Stimulated activated CD4-positive, alpha-beta T cell treated with anti-CD3 and anti-CD28 coated beads, TNF-alpha, amount 100 ng/mL, for 24 hours (primary cell): ENCODE measurements around the gene APBB2.
"Not testable (repeated sequence)": the region's sequence is repeated elsewhere in the genome, so short reads cannot be mapped to it uniquely, and the experiment has no call there.

Source experiments
- DNase-seq, 3 experiments: peaks; one replicate each; pipeline ENCODE4 v3.0.0-alpha.2; 2020; ENCODE audit warnings: low read depth in 3 of 3

The APBB2 gene

GRCh38 chr4:40939856-40940255, 274.5 kb downstream of the APBB2 start:
- no peak for DNase-seq

GRCh38 chr4:40938337-40938736, 276.0 kb downstream of the APBB2 start:
- DNase-seq = no peak

GRCh38 chr4:40937140-40937725, 277.1 kb downstream of the APBB2 start:
- DNase-seq = no peak

- DNase-seq = no peak
Measured at GRCh38 chr4:40934676-40935075, 279.7 kb downstream of the APBB2 start.

GRCh38 chr4:40933272-40934053, 280.9 kb downstream of the APBB2 start:
- DNase-seq = no peak

GRCh38 chr4:40931841-40932240, 282.5 kb downstream of the APBB2 start:
- no peak for DNase-seq

GRCh38 chr4:40931238-40931637, 283.1 kb downstream of the APBB2 start:
- no peak for DNase-seq

GRCh38 chr4:40927074-40927473, 287.3 kb downstream of the APBB2 start:
- no peak for DNase-seq

- no peak for DNase-seq
Measured at GRCh38 chr4:40924793-40925117, 289.6 kb downstream of the APBB2 start.

GRCh38 chr4:40924096-40924792, 290.1 kb downstream of the APBB2 start:
- DNase-seq = peak; percentile 54 to 84 (median 61)

DNA sequence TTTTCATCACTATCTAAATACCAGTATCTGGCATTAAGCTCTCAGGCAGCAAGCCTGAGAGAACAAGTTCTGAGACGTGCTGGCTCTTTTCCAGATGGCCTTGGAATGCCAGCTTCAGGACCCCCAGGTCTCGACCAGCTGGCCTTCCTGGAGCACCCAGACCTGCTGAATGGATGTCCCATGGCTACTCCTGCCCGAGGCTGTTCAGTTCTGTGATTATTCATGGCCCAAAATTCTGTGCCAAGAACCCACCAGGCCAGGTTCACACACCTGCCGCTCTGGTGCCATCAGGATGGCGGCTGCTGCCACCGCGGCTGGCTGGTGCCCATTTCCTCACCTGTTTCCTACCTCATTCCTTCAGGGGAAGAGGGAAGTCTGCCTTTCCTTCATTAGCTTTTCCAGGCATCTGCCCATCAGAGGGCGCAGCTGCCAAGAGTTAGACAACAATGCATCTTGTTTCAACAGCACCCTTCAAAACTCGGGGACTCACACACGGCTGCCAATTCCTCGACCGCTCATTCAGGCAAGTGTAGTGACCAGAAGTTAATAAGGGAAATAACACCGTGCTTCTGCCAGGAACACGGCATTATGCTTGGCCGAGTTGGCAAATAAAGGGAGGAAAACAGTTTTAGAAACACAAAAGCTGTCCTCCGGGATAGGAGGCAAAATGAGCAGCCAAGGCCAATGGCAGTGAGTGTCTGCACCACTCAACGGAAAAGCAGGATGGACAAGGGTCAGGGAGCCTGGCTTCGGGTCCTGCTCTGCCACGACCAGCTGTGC, 290.8 kb downstream of the APBB2 start:
- no peak for DNase-seq

DNA sequence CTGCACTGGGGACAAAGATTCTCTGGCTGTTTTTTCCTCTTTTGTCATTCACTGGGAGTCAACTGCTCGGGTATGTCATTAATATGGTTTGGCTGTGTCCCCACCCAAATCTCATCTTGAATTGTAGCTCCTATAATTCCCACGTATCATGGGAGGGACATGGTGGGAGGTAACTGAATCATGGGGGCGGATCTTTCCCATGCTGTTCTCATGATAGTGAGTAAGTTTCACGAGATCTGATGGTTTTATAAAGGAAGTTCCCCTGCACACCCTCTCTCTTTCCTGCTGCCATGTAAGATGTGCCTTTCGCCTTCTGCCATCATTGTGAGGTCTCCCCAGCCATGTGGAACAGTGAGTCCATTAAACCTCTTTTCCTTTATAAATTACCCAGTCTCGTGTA, 294.4 kb downstream of the APBB2 start:
- DNase-seq = not testable (repeated sequence)

DNA sequence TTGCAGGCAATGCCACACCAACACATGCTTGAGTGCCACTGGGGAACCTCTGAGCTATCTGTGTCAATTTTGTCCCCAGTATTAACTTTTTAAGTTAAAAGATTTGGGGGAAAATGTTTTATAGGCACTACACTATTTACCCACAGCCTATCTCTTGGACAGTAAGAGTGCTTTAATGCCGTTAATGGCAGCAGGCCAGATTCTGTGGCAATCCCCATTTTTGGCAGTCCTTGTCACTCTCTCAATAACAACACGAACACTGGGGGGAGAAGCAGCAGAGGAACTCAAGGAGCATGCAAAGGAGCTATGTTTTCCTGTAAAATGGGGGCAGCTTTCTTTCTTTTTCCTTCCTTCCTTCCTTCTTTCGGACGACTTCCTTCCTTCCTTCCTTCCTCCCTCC, 296.0 kb downstream of the APBB2 start:
- DNase-seq = no peak

- peak; percentile 22 to 55 (median 31) for DNase-seq
Measured at GRCh38 chr4:40916880-40917279, 297.5 kb downstream of the APBB2 start.

GRCh38 chr4:40916218-40916555, 298.2 kb downstream of the APBB2 start:
- DNase-seq = no peak

- DNase-seq = peak in 1 of 3 experiments; percentile 14
Measured at GRCh38 chr4:40915318-40916217, 298.8 kb downstream of the APBB2 start.

GRCh38 chr4:40912460-40913184, 301.7 kb downstream of the APBB2 start:
- DNase-seq = no peak

- no peak for DNase-seq
Measured at GRCh38 chr4:40910706-40911105, 303.6 kb downstream of the APBB2 start.

DNA sequence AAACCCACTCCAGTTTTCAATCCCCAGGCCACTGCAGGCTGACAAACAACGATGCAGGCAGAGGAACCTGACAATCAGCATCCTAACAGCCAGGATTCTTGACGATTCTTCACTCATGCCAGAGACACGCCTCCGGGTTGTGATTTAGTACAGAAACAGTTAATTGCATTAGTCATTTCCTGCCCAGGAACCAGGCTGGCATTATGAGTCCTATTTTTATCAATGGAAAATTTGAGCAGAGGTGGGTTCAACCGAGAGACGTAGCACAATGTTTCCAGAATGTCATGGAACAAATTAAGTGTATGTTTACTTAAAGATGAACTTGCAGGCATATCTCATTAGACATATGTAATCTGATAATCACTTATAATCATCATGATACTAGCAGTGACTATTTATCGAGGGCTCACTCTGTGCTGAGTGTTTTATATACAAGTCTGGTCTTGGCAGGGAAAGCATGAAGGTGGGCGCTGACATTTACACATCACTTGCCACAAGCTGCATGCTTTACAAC, 304.9 kb downstream of the APBB2 start:
- peak; percentile 38 to 50 (median 47) for DNase-seq

- peak; percentile 53 to 72 (median 65) for DNase-seq
Measured at GRCh38 chr4:40908702-40909362, 305.5 kb downstream of the APBB2 start.
